K562 (cell line): Measurements from ENCODE around the gene CCSER1. TPM values are rescaled to one million over a fixed set of nuclear protein-coding genes. Genes with fewer than 3 reads are reported as not detected.

ENCODE experiments used
- ATAC-seq: fragments of 200-7000 bp; cut with Tn5 transposase; 3 replicates; pipeline ENCODE4 v1.9.1; 2020; ENCODE audit warnings: moderate library complexity
- BruUV-seq: library from RNA; stranded (reverse); fragments of 400-500 nt; replicated peaks from 2 replicates; lab custom pipeline; 2021; lab: Mats Ljungman, UMichigan
- CTCF ChIA-PET: fragments of 300-600 bp; formaldehyde crosslinking; extraction: SDS; loops from one replicate; lab custom pipeline; 2021; ENCODE audit warnings: low intra/inter-chr PET ratio; lab: Yijun Ruan, JAX
- POLR2A ChIA-PET: fragments of 300-600, 350-650 bp; sonication (Branson Sonifier 250); formaldehyde crosslinking; extraction: SDS; loops from one replicate; lab custom pipeline; 2021; ENCODE audit warnings: antibody characterized with exemption, inconsistent platforms; lab: Yijun Ruan, JAX
- DNase-seq, 4 experiments: peaks; one replicate each; pipeline versions ENCODE4 v3.0.0 to v3.0.0-alpha.2; 2011 to 2018; ENCODE audit warnings: low spot score in 3 of 4, mixed read lengths in 3 of 4; ENCODE audit errors: extremely low read depth in 1 of 4
- FAIRE-seq: peaks from 2 replicates; lab custom pipeline; 2011; peaks lifted over from hg19 to GRCh38; lab: Jason Lieb, UNC
- H2AFZ ChIP-seq: 2 replicates; pipeline ENCODE4 v1.6.0; 2011; ENCODE audit warnings: low read depth, low read length, control low read depth, inconsistent platforms
- H3K27ac ChIP-seq: fragments of 200-600 bp; 3 replicates; pipeline ENCODE4 v1.8.0; 2011; ENCODE audit warnings: low read depth, mild to moderate bottlenecking, control low read depth, inconsistent platforms, low read length, moderate library complexity, mixed read lengths; ENCODE audit errors: extremely low read depth
- H3K27me3 ChIP-seq, 2 experiments: fragments of 300-600 bp in 1 of 2; 2 replicates in 1 of 2; 3 replicates in 1 of 2; pipeline versions ENCODE4 v1.6.0 to v1.8.0; 2011; ENCODE audit warnings: inconsistent platforms in 2 of 2, low read length in 2 of 2, mild to moderate bottlenecking in 1 of 2, mixed read lengths in 1 of 2, moderate library complexity in 1 of 2; ENCODE audit not compliant: control insufficient read depth in 2 of 2, insufficient read depth in 2 of 2
- H3K36me3 ChIP-seq: fragments of 300-600 bp; 3 replicates; pipeline ENCODE4 v1.8.0; 2011; ENCODE audit warnings: mild to moderate bottlenecking, low read length, inconsistent platforms; ENCODE audit not compliant: control insufficient read depth, insufficient read depth
- H3K4me1 ChIP-seq, 2 experiments: fragments of 200-600 bp in 1 of 2; replicated peaks in 1 of 2; 2 replicates in 1 of 2; 3 replicates in 1 of 2; pipeline versions ENCODE4 v1.5.1 to v1.8.0; 2011; ENCODE audit warnings: inconsistent platforms in 2 of 2, low read length in 2 of 2, mild to moderate bottlenecking in 1 of 2, mixed read lengths in 1 of 2, moderate library complexity in 1 of 2; ENCODE audit not compliant: control insufficient read depth in 2 of 2, insufficient read depth in 2 of 2
- H3K4me2 ChIP-seq: 2 replicates; pipeline ENCODE4 v1.6.1; 2011; ENCODE audit warnings: low read length, control low read depth, inconsistent platforms, mixed read lengths; ENCODE audit not compliant: insufficient read depth
- H3K4me3 ChIP-seq: fragments of 200-600 bp; sonication (generic), shearing (Covaris generic); 2 replicates; pipeline ENCODE4 v1.5.1; 2016; ENCODE audit warnings: control low read depth, inconsistent platforms
- H3K79me2 ChIP-seq: fragments of 200-600 bp; 3 replicates; pipeline ENCODE4 v1.8.0; 2011; ENCODE audit warnings: low read length, inconsistent platforms; ENCODE audit not compliant: control insufficient read depth, insufficient read depth
- H3K9ac ChIP-seq, 2 experiments: 2 replicates each; pipeline versions ENCODE4 v1.6.0 to v1.6.1; 2011; ENCODE audit warnings: low read depth in 2 of 2, low read length in 2 of 2, control low read depth in 1 of 2, inconsistent platforms in 1 of 2, mild to moderate bottlenecking in 1 of 2, mixed read lengths in 1 of 2; ENCODE audit not compliant: insufficient read depth in 1 of 2
- H3K9me1 ChIP-seq: one replicate; pipeline ENCODE4 v1.6.0; 2011; ENCODE audit warnings: inconsistent platforms, mild to moderate bottlenecking, low read length, moderate library complexity; ENCODE audit not compliant: control insufficient read depth, insufficient read depth
- H3K9me3 ChIP-seq: replicated peaks from 2 replicates; pipeline ENCODE4 v1.5.1; 2011; ENCODE audit warnings: low read depth, low read length, inconsistent platforms; ENCODE audit not compliant: control insufficient read depth, insufficient read depth
- H4K20me1 ChIP-seq: replicated peaks from 2 replicates; pipeline ENCODE4 v1.6.1; 2011; ENCODE audit warnings: low read length, inconsistent platforms, mixed read lengths; ENCODE audit not compliant: control insufficient read depth, insufficient read depth
- ATF2 ChIP-seq: sonication (generic); formaldehyde crosslinking; IDR thresholded peaks from 2 replicates; pipeline ENCODE4 v1.8.1; 2022; ENCODE audit warnings: missing genetic modification reagents
- BACH1 ChIP-seq: fragments of 200-800 bp; sonication (Bioruptor generic); IDR thresholded peaks from 2 replicates; pipeline ENCODE4 v1.6.1; 2016; ENCODE audit warnings: missing genetic modification characterization, missing compliant biosample characterization
- CC2D1A ChIP-seq: fragments of 450-650 bp; IDR thresholded peaks from 2 replicates; pipeline ENCODE4 v1.6.1; 2017; ENCODE audit warnings: mild to moderate bottlenecking
- CGGBP1 ChIP-seq: fragments of 250-450 bp; sonication (Bioruptor Pico); IDR thresholded peaks from 2 replicates; pipeline ENCODE4 v1.9.0; 2021; ENCODE audit warnings: mild to moderate bottlenecking
- E2F8 ChIP-seq: fragments of 450-650 bp; IDR thresholded peaks from 2 replicates; pipeline ENCODE4 v1.7.1; 2018; ENCODE audit warnings: mild to moderate bottlenecking, low read depth; ENCODE audit not compliant: partially characterized antibody
- FOXJ2 ChIP-seq: fragments of 200-800 bp; sonication (Bioruptor generic); IDR thresholded peaks from 2 replicates; pipeline ENCODE4 v1.6.1; 2016; ENCODE audit warnings: missing genetic modification characterization, missing compliant biosample characterization
- GTF2F1 ChIP-seq: IDR thresholded peaks from 2 replicates; pipeline ENCODE4 v1.6.1; 2011; ENCODE audit warnings: low read depth, low read length, improper control_type of control experiment
- PATZ1 ChIP-seq: fragments of 250-450 bp; sonication (Bioruptor Pico); IDR thresholded peaks from 2 replicates; pipeline ENCODE4 v1.5.0; 2020; ENCODE audit warnings: mild to moderate bottlenecking, borderline replicate concordance
- POLR2H ChIP-seq: IDR thresholded peaks from 2 replicates; pipeline ENCODE4 v1.6.1; 2016; ENCODE audit warnings: missing genetic modification characterization, low read depth, mild to moderate bottlenecking, control low read depth, missing compliant biosample characterization, moderate library complexity
- SREBF1 ChIP-seq: fragments of 150-350 bp; IDR thresholded peaks from 2 replicates; pipeline ENCODE4 v1.6.1; 2014; ENCODE audit warnings: antibody characterized with exemption, low read depth, low read length, borderline replicate concordance
- TAL1 ChIP-seq: fragments of 450-650 bp; IDR thresholded peaks from 2 replicates; pipeline ENCODE4 v1.6.1; 2016; ENCODE audit warnings: mild to moderate bottlenecking
- ZBTB1 ChIP-seq: sonication (generic); formaldehyde crosslinking; IDR thresholded peaks from 2 replicates; pipeline ENCODE4 v1.8.1; 2023; ENCODE audit warnings: missing genetic modification reagents, low read depth, mild to moderate bottlenecking, borderline replicate concordance
- ZNF232 ChIP-seq: sonication (generic); formaldehyde crosslinking; IDR thresholded peaks from 2 replicates; pipeline ENCODE4 v1.8.0; 2022; ENCODE audit warnings: mild to moderate bottlenecking, missing genetic modification reagents
- WGBS: fragments of 100-300 bp; shearing (Covaris generic); methylation state at CpG from one replicate; pipeline ENCODE4 v1.1.6; 2016; ENCODE audit warnings: low coverage, mixed read lengths; ENCODE audit not compliant: insufficient coverage; ENCODE audit errors: missing lambda C conversion rate; 5-methylcytosine and 5-hydroxymethylcytosine counted together
- in situ Hi-C: fragments of 300-500 bp; cut with MboI; formaldehyde crosslinking; loops from 4 replicates; pipeline ENCODE4 v1.15.0; 2018; ENCODE audit warnings: inconsistent platforms, mixed read lengths
- intact Hi-C: fragments of 100-400 bp; cut with micrococcal nuclease; formaldehyde crosslinking; loops from 2 replicates; pipeline ENCODE4 v1.14.2; 2022
- polyA plus RNA-seq, 8 experiments: library from polyadenylated mRNA; depleted of rRNA in 4 of 8; stranded (reverse) in 5 of 8; unstranded in 3 of 8; fragments of >200 nt; fragmentation: Nextera tagmentation in 2 of 8; fragmentation: Illumina TruSeq in 1 of 8; extraction: Ambion mirVana in 2 of 8; extraction: Trizol in 1 of 8; gene quantifications; 2 replicates each; pipeline versions ENCODE4 v1.2.1 to v1.2.3, GENCODE V29; 2011 to 2014; ENCODE audit warnings: inconsistent platforms in 1 of 8, missing spikeins in 1 of 8
- total RNA-seq, 7 experiments: library from RNA; depleted of rRNA in 6 of 7; stranded (reverse); fragments of >200 nt in 6 of 7; fragmentation: Illumina TruSeq in 2 of 7; extraction: Trizol in 2 of 7; gene quantifications; 2 replicates each; pipeline versions ENCODE4 v1.2.1 to v1.2.3, GENCODE V29; 2011 to 2021; ENCODE audit warnings: low replicate concordance in 1 of 7

CCSER1 gene
- total and polyA plus RNA-seq, 9 of the 15 experiments (the other 6 are each of a cell fraction or from before 2014, with no cell fraction given): not detected

- Histone ChIP-seq H3K9me1 (no peaks in the 10 kb centered on the region), H3K4me1 (no peaks in the 10 kb centered on the region), H3K9me3 (no peaks in the 10 kb centered on the region), H3K27me3 (no peaks in the 10 kb centered on the region), H3K4me3 (no peak overlapping the region), H2AFZ (no peak overlapping the region), H3K27ac (no peak overlapping the region), H3K4me2 (no peak overlapping the region), H3K79me2 (no peaks in the 10 kb centered on the region), H3K9ac (no peak overlapping the region), H4K20me1 (no peaks in the 10 kb centered on the region), H3K36me3 (no peaks in the 10 kb centered on the region)
- TF ChIP-seq FOXJ2 (tag) (no peak), TAL1 (no peak), SREBF1 (no peak), ZNF232 (no peak), POLR2H (tag) (no peak), ATF2 (no peak), PATZ1 (CRISPR knock-in tag) (no peak), CGGBP1 (no peak), CC2D1A (no peak), BACH1 (tag) (no peak), E2F8 (no peak), GTF2F1 (no peak), ZBTB1 (no peak)
- ATAC-seq (no peak), DNase-seq (no peak), FAIRE-seq (no peak)
- in situ Hi-C loops (no loop called here), intact Hi-C loops (no loop called here)
- 0% methylated on average over 1 of the region's 1 CpG for WGBS
- no TSS peak for BruUV-seq
- ChIA-PET POLR2A (no interaction called here), CTCF (no interaction called here)
These were observed 960.5 kb downstream of the CCSER1 start for GRCh38 chr4:91087743-91088142.
